HG02840 (cell line): Measurements from ENCODE around the gene YEATS4.

Experiments used
- ATAC-seq: cut with Tn5 transposase; IDR thresholded peaks from one replicate; pipeline ENCODE4 v1.9.1; 2021; ENCODE audit warnings: mild to moderate bottlenecking, moderate library complexity, moderate number of reproducible peaks; ENCODE audit not compliant: unreplicated experiment, low FRiP score

Gene YEATS4

DNA sequence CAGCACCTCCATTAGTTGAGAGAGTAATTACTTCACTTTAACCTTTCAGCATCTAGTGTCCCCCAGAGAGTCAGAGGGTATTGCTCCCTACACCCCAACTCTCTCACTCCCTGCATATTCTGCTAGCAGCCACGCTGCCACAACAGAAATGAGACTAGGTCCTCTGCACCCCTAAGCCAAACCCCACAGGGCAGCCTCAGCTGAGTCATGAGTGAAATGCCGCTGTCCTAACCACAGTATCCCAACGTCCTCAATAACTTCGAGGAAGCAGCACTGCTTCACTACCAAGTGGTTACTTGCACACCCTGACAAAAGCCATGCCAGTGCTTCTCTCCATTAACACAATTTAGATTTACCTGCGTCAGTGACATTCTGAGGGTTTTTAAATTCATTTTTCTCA lies 18.2 kb upstream of the YEATS4 start:
- no peak for ATAC-seq

DNA sequence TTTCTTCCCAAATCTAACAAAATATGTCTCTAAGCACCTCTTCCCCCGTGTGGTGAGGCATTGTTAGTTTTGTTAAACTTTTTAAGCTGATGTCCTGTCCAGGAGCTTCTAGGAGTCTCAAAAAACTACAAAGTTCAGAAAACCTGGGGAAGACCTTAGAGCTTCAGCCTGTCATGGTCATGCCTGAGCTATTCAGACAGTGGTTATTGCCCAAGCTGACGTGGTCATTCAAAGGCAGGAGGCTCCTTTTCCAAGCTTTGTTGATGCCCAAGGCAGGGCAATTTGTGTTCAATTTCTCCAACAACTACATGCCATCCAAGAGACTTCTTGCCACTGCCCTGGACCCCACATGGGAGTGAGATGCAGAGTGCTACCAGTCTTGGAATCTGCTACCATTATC lies 17.1 kb upstream of the YEATS4 start:
- ATAC-seq = no peak

DNA sequence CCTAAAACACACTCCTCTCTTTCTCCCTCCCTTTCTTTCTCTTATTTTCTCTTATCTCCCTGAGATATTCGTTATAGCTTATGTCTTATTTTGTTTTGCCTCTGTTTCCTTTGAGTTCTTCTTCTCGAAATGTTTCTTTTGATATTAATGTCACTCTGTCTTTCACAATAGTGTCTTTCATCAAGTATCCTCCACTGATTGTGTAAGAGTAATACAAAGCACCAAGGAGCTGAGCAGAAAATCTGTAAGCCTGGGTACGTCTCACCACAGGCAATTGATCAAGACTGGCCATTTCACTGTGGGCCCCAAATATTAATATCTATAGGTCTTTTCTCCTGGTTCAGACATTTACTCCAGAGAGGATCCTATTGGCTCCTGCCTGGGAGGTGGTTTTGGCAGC lies 16.2 kb upstream of the YEATS4 start:
- no peak for ATAC-seq

DNA sequence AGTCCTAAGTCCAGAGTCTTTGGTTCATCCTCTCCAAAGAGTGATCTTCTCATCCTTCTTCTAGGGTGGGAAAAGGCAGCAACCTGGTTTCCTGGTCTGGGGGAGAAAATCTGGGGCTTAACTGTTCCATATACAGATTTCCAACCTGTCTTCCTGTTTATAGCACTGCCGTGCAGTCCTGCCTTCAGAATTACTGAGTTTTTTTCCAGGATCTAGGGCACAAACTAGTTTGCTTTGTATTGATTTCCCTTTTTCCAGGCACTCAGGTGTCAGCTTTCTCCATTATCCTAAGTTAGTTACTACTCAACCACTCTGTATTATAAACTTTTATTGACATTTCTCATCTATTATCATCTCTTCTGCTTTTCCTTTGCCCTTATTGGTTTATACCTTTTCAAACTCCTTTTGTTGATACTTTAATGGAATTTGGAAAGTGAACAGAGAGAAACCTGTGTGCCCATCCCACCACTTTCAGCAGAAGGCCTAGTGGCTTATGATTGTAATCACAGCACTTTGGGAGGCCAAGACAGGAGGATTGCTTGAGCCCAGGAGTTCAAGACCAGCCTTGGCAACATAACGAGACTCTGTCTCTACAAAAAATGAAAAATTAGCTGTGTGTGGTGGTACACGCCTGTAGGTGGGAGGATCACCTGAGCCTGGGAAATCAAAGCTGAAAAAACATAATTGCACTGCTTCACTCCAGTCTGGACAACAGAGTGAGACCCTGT lies 15.5 kb upstream of the YEATS4 start:
- no peak for ATAC-seq

DNA sequence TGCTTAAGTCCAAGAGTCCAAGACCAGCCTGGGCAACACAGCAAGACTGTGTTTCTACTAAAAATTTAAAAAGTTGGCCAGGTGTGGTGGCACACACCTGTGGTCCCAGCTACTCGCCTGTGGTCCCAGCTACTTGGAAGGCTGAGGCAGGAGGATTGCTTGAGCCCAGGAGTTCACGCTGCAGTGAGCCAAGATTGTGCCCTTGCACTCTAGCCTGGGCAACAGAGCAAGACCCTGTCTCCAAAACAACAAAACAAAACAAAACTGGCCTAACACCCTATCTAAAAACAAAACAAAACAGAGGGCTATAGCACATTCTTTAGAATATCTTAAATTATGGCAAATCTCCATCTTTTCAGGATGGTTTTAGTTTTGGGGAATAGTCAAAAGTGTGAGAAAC lies 14.5 kb upstream of the YEATS4 start:
- no peak for ATAC-seq

DNA sequence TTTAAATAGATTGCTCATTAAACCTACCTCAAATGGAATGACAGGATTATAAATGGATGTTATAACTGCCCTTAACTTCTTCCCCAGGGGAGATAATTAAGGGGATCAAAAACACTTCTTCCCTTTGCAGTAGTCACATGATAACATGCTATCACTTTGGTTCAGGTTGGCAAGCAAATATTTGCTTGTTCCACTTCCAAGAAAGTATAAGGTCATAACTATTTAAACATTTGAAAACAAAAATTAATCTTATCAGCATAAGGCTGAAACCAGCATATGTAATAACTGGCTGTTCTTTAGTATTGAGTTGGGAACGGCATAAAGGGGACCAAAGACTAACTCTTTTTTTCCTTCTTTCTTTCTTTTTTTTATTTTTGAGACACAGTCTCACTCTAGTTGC lies 13.8 kb upstream of the YEATS4 start:
- ATAC-seq = no peak

DNA sequence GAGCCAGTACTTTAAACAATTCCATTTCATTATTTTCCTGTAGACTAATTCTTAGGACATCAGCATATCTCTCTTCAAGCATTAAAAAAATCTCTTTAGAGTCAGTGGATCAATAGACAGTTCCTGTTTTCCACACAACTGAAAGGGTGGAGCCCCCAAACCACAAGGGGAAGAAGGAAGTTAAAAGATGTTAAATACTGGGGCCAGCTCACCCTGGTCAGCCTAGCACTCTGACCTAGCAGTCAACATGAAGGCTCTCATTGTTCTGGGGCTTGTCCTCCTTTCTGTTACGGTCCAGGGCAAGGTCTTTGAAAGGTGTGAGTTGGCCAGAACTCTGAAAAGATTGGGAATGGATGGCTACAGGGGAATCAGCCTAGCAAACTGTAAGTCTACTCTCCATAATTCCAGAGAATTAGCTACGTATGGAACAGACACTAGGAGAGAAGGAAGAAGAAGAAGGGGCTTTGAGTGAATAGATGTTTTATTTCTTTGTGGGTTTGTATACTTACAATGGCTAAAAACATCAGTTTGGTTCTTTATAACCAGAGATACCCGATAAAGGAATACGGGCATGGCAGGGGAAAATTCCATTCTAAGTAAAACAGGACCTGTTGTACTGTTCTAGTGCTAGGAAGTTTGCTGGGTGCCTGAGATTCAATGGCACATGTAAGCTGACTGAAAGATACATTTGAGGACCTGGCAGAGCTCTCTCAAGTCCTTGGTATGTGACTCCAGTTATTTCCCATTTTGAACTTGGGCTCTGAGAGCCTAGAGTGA lies 11.2 kb upstream of the YEATS4 start, which contains the start of gene LYZ:
TSS of gene LYZ (plus strand) at position 220 of the 777 bp plus-strand sequence. CDS start at position 248, 28 bp downstream.
- ATAC-seq = no peak

DNA sequence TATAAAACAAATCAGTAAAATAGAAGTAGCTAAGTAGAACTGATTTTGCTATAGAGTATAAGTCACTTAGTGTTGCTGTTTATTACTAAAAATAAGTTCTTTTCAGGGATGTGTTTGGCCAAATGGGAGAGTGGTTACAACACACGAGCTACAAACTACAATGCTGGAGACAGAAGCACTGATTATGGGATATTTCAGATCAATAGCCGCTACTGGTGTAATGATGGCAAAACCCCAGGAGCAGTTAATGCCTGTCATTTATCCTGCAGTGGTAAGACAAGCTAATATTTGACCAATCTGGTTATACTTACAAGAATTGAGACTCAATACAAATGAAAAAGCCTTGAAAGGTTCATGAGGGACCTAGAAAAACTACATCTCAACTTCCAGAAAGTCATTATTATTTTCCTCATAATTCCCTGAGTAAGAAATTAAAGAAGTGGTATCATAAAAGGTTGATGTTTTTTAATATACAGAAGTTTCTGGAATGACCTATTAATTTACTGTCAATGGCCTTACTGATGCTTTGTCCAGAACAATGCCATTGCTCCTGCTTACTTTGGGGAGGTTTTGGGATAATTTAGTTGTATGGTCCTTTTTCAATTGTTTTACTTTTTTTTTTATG lies 9.4 kb upstream of the YEATS4 start:
- no peak for ATAC-seq

DNA sequence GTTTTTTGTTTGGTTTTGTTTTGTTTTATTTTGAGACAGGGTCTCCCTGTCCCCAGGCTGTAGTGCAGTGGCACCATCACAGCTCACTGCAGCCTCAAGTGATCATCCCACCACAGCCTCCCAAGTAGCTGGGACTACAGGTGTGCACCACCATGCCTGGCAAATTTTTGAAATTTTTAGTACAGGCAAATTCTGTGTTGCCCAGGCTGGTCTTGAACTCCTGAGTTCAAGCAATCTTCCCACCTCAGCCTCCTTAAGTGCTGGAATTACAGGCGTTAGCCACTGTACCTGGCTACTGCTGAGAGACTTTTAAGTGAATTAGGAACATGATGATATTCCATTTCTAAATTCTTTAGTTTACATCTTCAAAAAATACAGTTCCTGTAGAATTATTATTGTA lies 8.8 kb upstream of the YEATS4 start:
- ATAC-seq = no peak

DNA sequence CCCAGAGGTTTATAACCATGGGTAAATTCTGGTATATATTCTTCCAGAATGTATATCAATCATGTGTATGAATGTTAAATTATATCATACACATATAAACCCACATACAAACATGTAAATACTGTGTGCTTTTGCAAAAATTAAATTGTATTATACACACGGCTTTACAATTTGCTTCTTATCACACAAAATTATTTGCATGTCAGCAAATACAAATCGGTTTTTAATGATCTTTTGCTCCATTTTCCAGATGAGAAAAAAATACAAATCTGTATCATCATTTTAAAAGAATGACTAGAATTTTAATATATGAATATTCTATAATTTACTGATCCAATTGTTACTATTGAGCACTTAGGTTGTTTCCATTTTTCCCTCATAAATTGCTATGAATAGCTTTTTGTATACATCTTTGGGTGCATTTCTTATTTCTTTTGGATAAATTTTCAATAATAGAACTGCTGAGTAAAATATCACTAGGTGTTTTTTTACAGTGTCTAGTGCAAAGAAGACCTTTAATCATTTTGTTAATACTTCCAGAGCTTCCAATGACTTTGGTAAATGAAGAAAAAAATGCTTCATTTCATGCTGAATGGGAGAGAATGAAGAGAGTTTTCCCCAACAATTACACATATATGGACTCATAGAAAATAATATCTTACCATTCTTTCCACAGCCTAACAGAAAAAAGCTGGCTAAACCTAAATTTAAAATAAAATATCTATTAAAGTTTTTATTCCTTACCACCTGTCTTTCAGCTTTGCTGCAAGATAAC lies 7.9 kb upstream of the YEATS4 start:
- ATAC-seq = no peak

DNA sequence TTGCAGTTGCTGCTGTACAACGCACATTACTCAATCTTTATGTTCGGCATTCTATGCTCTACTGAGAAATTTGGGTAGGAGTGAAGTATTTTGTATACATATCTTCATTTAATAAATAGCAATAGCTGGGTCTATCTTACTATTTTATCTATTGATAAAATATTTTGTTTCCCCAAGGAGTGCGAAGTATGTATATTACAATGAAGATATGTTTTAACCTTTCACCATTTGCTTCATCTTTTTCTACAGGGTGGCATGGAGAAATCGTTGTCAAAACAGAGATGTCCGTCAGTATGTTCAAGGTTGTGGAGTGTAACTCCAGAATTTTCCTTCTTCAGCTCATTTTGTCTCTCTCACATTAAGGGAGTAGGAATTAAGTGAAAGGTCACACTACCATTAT lies 6.6 kb upstream of the YEATS4 start:
- no peak for ATAC-seq

DNA sequence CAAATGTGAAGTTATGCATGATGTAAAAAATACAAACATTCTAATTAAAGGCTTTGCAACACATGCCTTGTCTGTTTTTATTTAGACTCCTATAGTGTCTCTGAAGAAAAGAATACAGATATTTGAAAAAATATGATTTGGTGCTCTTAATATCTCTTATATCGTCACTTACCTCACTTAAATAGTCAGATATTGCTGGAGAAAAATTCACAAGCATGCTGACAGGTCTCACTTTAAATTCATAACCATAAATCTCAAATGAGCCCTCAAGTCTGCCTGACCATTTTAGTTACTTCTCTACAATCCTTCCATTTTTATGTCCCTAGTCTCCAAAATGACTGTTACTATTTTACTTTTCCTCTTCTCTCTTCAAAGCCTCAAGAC lies 5.4 kb upstream of the YEATS4 start:
- no peak for ATAC-seq

DNA sequence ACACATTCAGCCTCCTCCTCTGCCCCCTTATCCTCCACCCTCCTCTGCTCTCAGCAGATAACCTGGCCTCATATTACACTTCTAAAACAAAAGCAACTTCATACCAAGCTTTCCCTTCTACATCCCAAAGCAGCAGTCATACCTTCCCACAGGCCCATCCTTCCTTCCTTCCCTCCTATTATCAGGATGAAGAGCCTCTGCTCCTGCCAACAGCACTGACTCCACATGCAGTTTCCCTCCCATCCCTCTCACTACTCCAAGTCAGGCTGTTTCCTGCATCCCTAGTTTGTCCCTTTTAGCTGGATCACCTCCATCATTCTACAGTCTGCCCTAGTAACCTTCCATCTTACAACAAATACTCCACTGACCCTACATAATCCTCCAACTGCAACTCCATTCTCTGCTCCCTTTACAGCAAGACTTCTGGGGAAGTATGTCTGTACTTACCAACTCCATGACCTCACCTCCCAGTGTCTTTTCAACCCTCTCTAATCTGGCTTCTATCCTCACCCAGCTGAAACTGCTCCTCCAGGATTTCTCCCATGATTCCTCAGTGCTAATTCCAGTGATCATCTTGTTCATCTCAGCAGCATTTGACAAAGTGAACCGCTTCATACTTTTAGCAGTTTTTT lies 4.9 kb upstream of the YEATS4 start:
- ATAC-seq = no peak

DNA sequence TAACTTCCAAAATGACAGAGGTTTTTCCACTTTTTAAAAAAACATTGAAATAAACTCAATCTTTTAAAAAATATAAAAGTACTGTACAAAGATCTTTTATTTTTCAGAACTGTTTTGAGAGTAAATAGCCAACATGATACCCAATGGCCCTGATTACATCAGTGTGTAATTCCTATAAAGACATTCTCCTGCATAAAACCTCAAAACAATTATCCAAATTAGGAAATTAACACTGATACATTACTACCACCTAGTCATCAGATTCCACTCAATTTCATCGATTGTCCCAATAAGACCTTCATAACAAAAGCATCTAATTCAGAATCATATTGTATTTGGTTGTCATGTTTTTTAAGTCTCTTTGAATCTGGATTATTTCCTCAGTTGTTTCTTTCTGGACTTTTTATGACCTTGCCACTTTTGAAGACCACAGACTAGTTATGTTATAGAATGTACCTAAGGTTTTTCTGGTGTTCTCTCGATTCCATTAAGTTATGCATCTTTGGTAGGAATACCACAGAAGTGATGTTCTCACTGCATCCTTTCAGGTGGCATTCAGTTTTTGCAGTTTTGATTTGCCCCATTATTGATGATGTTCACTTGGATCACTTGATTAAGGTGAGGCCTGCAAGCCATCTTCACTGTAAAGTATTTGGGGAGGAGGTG lies 4.0 kb upstream of the YEATS4 start:
- ATAC-seq = no peak

DNA sequence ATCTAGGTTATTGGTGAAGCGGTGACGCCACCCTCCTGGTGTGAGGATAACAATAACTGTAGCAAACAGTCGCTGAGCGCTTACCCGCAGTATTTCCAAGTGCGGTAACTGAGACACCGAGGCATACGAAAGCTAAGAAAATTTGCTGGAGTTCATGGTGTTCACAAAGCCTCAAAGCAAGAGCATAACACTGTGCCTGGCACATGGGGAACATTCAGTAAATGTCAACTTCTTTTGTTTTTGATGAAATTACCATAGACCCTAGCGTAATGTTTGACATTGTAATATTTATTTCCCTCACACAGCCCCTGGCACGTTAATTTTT lies 767 bp downstream of the YEATS4 start:
- no peak for ATAC-seq

DNA sequence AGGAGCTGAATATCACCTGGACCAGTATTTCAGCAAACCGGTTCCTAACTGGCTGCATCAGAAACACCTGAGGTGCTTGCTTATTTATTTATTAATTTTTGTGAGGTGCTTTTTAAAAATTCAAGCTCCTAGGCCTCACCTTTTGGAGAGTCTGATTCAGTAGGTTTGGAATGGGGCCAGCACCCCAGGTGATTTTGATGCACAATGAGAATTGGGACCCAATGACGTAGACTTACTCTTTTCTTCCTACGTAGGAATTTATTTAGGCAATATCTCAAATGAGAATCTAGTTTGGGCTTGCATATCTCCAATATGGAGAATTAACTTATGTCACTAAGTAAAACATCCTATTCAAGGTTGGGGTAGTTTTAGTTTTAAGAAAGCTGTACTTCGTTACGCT lies 7.3 kb downstream of the YEATS4 start:
- no peak for ATAC-seq

DNA sequence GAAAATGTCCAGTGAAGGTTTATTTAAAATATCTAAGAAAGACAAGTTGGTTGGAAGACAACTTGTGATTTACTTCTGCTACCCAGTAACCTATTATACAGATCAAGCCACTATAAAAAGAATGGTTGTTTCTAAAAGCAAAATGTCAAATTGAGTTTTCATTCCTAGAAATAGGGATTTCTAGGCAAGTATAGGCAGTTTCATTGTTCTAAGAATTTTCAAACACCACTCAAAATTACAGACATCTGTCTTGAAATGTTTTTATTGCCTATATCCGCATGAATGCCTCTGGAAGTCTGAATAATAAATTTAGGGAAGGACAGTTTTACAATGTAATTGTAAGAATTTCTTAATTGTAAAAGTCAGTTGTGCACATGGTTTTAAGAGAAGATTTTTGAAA lies 8.6 kb downstream of the YEATS4 start:
- ATAC-seq = no peak

DNA sequence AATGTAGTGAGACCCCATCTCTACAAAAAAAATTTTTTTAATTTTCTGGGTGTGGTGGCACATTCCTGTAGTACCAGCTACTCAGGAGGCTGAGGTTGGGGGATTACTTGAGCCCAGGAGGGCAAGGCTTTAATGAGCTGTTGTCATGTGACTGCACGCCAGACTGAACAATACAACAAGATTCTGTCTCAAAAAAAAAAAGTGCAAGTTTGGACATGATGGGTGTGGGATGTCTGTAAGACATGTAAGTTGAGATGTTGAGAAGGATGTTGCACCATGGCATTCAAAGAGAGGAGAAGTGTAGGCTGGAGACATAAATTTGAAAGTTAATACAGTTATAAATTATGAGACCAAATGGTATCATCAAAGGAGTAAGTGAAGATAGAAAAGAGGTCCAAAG lies 23.5 kb downstream of the YEATS4 start:
- ATAC-seq = no peak

DNA sequence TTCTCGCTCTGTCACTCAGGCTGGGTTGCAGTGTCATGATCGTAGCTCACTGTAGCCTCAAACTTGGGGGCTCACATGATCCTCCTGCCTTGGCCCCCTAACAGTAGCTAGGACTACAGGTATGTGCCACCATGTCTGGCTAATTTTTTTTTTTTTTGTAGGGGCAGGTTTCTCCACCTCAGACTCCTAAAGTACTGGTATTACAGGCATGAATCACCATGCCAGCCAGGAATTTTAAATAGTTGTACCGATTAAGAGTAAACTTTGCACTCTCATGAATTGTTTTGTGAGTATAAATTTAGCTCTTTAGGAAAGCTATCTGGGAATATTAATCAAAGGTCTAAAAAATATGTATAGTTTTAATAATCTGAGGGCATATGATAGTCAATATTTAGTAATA lies 25.5 kb downstream of the YEATS4 start:
- ATAC-seq = no peak

DNA sequence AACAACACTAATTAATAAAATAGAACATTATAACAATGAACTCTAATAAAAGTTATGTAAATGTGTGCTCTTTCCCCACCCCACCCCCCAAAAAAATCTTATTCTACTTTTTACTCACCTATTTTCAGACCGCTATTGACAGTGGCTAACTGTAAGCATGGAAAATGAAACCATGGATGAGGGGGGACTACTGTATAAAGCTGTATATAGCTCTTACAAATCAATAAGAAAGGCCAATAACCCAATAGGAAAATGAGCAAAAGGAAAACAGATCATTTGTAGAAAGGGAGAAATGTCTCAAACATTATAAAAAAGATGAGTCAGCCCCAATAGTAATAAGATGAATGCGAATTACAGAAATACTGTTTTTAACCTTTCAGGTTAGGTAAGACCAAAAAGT lies 27.4 kb downstream of the YEATS4 start:
- ATAC-seq = no peak
